OCI-LY7 (cell line): Measurements from ENCODE around the gene CTTNBP2NL. TPM values are rescaled to one million over a fixed set of nuclear protein-coding genes. Genes with fewer than 3 reads are reported as not detected.

Experiments
- BruUV-seq: library from RNA; stranded (reverse); fragments of 400-500 nt; replicated peaks from 2 replicates; lab custom pipeline; 2021; lab: Mats Ljungman, UMichigan
- CTCF ChIA-PET: fragments of 300-600 bp; sonication (Branson Sonifier 250); formaldehyde crosslinking; loops from one replicate; lab custom pipeline; 2022; ENCODE audit warnings: antibody characterized with exemption; ENCODE audit not compliant: unreplicated experiment; lab: Charles Lee
- POLR2A ChIA-PET: fragments of 300-600 bp; sonication (Branson Sonifier 250); formaldehyde crosslinking; loops from one replicate; lab custom pipeline; 2022; ENCODE audit warnings: antibody characterized with exemption; lab: Charles Lee
- DNase-seq: peaks from one replicate; pipeline ENCODE4 v3.0.0-alpha.2; 2015; ENCODE audit warnings: low spot score
- H2AFZ ChIP-seq: fragments of 200-600 bp; sonication (generic), shearing (Covaris generic); 2 replicates; pipeline ENCODE4 v1.6.1; 2014; ENCODE audit warnings: mild to moderate bottlenecking, antibody characterized with exemption, low read length, moderate library complexity
- H3K27ac ChIP-seq: fragments of 200-600 bp; sonication (generic); 2 replicates; pipeline ENCODE4 v1.5.1; 2014; ENCODE audit warnings: mixed run types, low read depth, mild to moderate bottlenecking, moderate library complexity, low read length, inconsistent platforms; ENCODE audit not compliant: poor library complexity, severe bottlenecking
- H3K36me3 ChIP-seq: fragments of 200-600 bp; sonication (generic); 2 replicates; pipeline ENCODE4 v1.6.1; 2014; ENCODE audit warnings: mild to moderate bottlenecking, antibody characterized with exemption, low read length, moderate library complexity, mixed read lengths; ENCODE audit not compliant: insufficient read depth
- H3K4me1 ChIP-seq: fragments of 200-600 bp; sonication (generic); 2 replicates; pipeline ENCODE4 v1.5.1; 2014; ENCODE audit warnings: mild to moderate bottlenecking, low read length; ENCODE audit not compliant: insufficient read depth, poor library complexity, severe bottlenecking
- H3K4me2 ChIP-seq: fragments of 200-600 bp; sonication (generic); 2 replicates; pipeline ENCODE4 v1.6.1; 2014; ENCODE audit warnings: mild to moderate bottlenecking, low read length
- H3K4me3 ChIP-seq: fragments of 200-600 bp; sonication (generic); 2 replicates; pipeline ENCODE4 v1.5.1; 2014; ENCODE audit warnings: mild to moderate bottlenecking, low read depth, low read length; ENCODE audit not compliant: poor library complexity, severe bottlenecking
- H3K79me2 ChIP-seq: fragments of 200-600 bp; sonication (generic); 2 replicates; pipeline ENCODE4 v1.6.1; 2016; ENCODE audit warnings: low read depth, mild to moderate bottlenecking, low read length, moderate library complexity, mixed read lengths; ENCODE audit not compliant: insufficient read depth
- H3K9me2 ChIP-seq: fragments of 200-600 bp; sonication (generic); 2 replicates; pipeline ENCODE4 v1.6.1; 2016; ENCODE audit warnings: mild to moderate bottlenecking, low read length, mixed read lengths; ENCODE audit not compliant: insufficient read depth
- H3K9me3 ChIP-seq: fragments of 200-600 bp; sonication (generic); 2 replicates; pipeline ENCODE4 v1.6.1; 2014; ENCODE audit warnings: mild to moderate bottlenecking, mixed run types, low read length, mixed read lengths
- H4K20me1 ChIP-seq: fragments of 200-600 bp; sonication (generic); 2 replicates; pipeline ENCODE4 v1.6.1; 2014; ENCODE audit warnings: mild to moderate bottlenecking, antibody characterized with exemption, low read length, moderate library complexity, mixed read lengths; ENCODE audit not compliant: insufficient read depth
- EZH2phosphoT487 ChIP-seq: fragments of 200-600 bp; sonication (generic); IDR thresholded peaks from 2 replicates; pipeline ENCODE4 v1.6.1; 2018; ENCODE audit warnings: low read depth, borderline replicate concordance, mild to moderate bottlenecking, mixed run types, antibody characterized with exemption, low read length, moderate library complexity, mixed read lengths
- intact Hi-C: fragments of 100-400 bp; cut with micrococcal nuclease; formaldehyde crosslinking; loops from one replicate; pipeline ENCODE4 v1.10.0; 2022; ENCODE audit not compliant: unreplicated experiment
- total RNA-seq, 2 experiments: library from RNA; depleted of rRNA in 1 of 2; stranded (reverse); fragments of >200 nt in 1 of 2; shearing (Covaris generic) in 1 of 2; gene quantifications; 2 replicates each; pipeline ENCODE4 v1.2.3, GENCODE V29; 2014 to 2022
- TF ChIP-seq, protein P1 (sequence below): fragments of 200-600 bp; sonication (generic); conservative IDR thresholded peaks from 2 replicates; pipeline ENCODE4 v1.5.1; 2014; ENCODE audit warnings: mild to moderate bottlenecking, antibody characterized with exemption, low read length, moderate library complexity, mixed read lengths

CTTNBP2NL gene
- total RNA-seq, 2 experiments from 2014 or later, result 1.5 to 8.7 TPM

DNA sequence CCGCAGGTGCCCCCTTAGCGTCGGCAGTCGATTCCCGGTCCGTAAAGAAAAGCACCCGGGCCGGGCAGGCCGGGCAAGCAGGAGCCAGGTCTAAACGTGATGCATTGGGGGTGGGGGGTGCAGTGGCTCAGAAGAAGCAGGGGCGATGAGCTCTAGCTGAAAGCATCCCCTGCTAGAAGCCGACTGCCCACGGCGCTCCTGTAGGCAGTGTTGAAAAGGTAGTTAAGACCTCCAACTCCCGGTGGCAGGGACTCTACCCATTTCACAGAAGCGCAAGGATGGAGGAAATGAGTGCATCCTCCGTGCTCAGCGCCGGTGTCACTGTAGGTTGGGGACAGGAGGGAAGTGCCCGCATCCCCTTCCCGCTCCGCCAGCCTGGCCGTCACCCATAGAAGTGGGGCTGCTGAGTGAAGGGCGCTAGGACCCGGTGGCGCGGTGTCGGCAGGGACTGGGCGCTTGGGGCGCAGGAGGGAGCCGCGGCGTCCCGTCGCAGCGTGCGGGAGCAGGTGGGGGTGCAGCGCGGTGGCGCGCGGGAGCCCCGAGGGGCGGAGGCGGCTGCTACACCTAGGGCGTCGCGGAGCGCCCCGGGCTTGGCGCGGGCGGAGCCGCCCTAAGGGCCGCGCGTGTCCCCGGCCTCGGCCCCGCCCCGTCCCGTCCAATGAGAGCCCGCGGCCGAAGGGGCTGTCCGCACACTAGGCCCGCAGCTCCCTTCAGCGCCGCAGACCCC is 112.4 kb downstream of the CTTNBP2NL start, which contains the start of gene WNT2B:
TSS of gene WNT2B (plus strand) at position 688 of the 727 bp plus-strand sequence. CDS start 298 bp downstream, outside the sequence.
- Histone ChIP-seq H3K36me3 (no peaks in the 10 kb centered on the region), H3K4me2 (peak within 1 kb of the TSS; percentile 84), H3K4me1 (peaks cover 42% of the 10 kb centered on the region), H2AFZ (peak within 1 kb of the TSS; percentile 87), H4K20me1 (no peaks in the 10 kb centered on the region), H3K27ac (no peak within 1 kb of the TSS), H3K4me3 (peak within 1 kb of the TSS; percentile 68), H3K9me3 (no peaks in the 10 kb centered on the region), H3K79me2 (no peaks in the 10 kb centered on the region), H3K9me2 (no peaks in the 10 kb centered on the region)
- peak; percentile 55 for DNase-seq
- ChIA-PET CTCF (interaction anchor here (0.6 kb wide), 1 partner anchor 199 kb away, joined by 3 read pairs; no protein-coding TSS in a partner anchor), POLR2A (interaction anchor here (0.5 to 0.9 kb wide), 3 partner anchors 42 to 653 kb away, joined by 3 to 4 read pairs (median 3); partner anchors contain the start of gene CTTNBP2NL)
- intact Hi-C loops, result loop anchor here (2.0 kb wide), 3 partner anchors 42 to 112 kb away; partner anchors contain the start of gene CTTNBP2NL
- TF ChIP-seq, protein P1, sequence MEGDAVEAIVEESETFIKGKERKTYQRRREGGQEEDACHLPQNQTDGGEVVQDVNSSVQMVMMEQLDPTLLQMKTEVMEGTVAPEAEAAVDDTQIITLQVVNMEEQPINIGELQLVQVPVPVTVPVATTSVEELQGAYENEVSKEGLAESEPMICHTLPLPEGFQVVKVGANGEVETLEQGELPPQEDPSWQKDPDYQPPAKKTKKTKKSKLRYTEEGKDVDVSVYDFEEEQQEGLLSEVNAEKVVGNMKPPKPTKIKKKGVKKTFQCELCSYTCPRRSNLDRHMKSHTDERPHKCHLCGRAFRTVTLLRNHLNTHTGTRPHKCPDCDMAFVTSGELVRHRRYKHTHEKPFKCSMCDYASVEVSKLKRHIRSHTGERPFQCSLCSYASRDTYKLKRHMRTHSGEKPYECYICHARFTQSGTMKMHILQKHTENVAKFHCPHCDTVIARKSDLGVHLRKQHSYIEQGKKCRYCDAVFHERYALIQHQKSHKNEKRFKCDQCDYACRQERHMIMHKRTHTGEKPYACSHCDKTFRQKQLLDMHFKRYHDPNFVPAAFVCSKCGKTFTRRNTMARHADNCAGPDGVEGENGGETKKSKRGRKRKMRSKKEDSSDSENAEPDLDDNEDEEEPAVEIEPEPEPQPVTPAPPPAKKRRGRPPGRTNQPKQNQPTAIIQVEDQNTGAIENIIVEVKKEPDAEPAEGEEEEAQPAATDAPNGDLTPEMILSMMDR, result no peak
- TF ChIP-seq EZH2phosphoT487, result no peak
- BruUV-seq, result no TSS peak

- POLR2A ChIA-PET, result no interaction called here
- no peaks in the 10 kb centered on the region for H3K9me3 ChIP-seq
- peak overlapping the region; percentile 84 for H3K4me2 ChIP-seq
- no peaks in the 10 kb centered on the region for H3K79me2 ChIP-seq
- CTCF ChIA-PET, result no interaction called here
- peak overlapping the region; percentile 68 for H3K4me3 ChIP-seq
- intact Hi-C loops, result loop anchor here (2.0 kb wide), 3 partner anchors 42 to 112 kb away; partner anchors contain the start of gene CTTNBP2NL
- no peaks in the 10 kb centered on the region for H4K20me1 ChIP-seq
- H3K36me3 ChIP-seq, result no peaks in the 10 kb centered on the region
- H2AFZ ChIP-seq, result peak overlapping the region; percentile 87
- no TSS peak for BruUV-seq
- no peak overlapping the region for H3K27ac ChIP-seq
- no peak for DNase-seq
- H3K4me1 ChIP-seq, result peaks cover 42% of the 10 kb centered on the region
- H3K9me2 ChIP-seq, result no peaks in the 10 kb centered on the region
- TF ChIP-seq EZH2phosphoT487, result no peak
- TF ChIP-seq, protein P1, result no peak
These were observed 113.1 kb downstream of the CTTNBP2NL start for GRCh38 chr1:112509005-112509659.
